ENCODE data around the gene DNAJC5G. TPM values are rescaled to one million over a fixed set of nuclear protein-coding genes. Genes with fewer than 3 reads are reported as not detected.
A peak's percentile ranks its signal among the peaks of the same experiment; 100 is the strongest.

The DNAJC5G gene
- total and polyA plus RNA-seq, 2 donors (not counting 1 experiment from before 2014, with no cell fraction given): not detected

- peak overlapping the region; percentile 39 for H3K4me2 ChIP-seq (ENCODE audit: extremely low read depth, insufficient read depth, low read length)
Measured at GRCh38 chr2:27320958-27321543, 45.8 kb downstream of the DNAJC5G start.

GRCh38 chr2:27322301-27322765 is 47.1 kb downstream of the DNAJC5G start:
- Histone ChIP-seq H3K4me3 (replicated peaks in 1 of 4; ENCODE audit: control extremely low read depth in 1 of 4, insufficient read depth in 1 of 4, low read depth in 3 of 4, low read length in 4 of 4) (peak overlapping the region; percentile 48 to 99 (median 84)), H2AFZ (ENCODE audit: low read length) (peak overlapping the region; percentile 30), H4K20me1 (ENCODE audit: control insufficient read depth, extremely low read depth, insufficient read depth, low read length) (no peaks in the 10 kb centered on the region), H3K79me2 (ENCODE audit: control insufficient read depth, insufficient read depth, low read length) (peaks cover 8% of the 10 kb centered on the region), H3K4me2 (ENCODE audit: extremely low read depth, insufficient read depth, low read length) (peak overlapping the region; percentile 99), H3K36me3 (ENCODE audit: control insufficient read depth, insufficient read depth, low read length) (peaks cover 5% of the 10 kb centered on the region), H3K27ac (ENCODE audit: insufficient read depth, low read length) (peak overlapping the region; percentile 93), H3K9ac (ENCODE audit: insufficient read depth, low read length) (peak overlapping the region; percentile 82), H3K9me3 (ENCODE audit: control insufficient read depth, insufficient read depth, low read depth, low read length) (no peaks in the 10 kb centered on the region), H3K4me1 (ENCODE audit: control insufficient read depth, extremely low read depth, insufficient read depth, low read length) (peaks cover 15% of the 10 kb centered on the region), H3K27me3 (ENCODE audit: control insufficient read depth, insufficient read depth, low read length) (no peaks in the 10 kb centered on the region)
- no peak for TF ChIP-seq CTCF (conservative IDR thresholded peaks at IDR 0.05 in 1 of 2, IDR thresholded peaks at IDR 0.05 in 1 of 2; ENCODE audit: low read depth in 1 of 2, low read length in 2 of 2)
- TF ChIP-seq EZH2 (IDR thresholded peaks at IDR 0.05; ENCODE audit: low read length, missing control alignments): no peak
- DNase-seq (ENCODE audit: low read depth in 2 of 2): peak in 1 of 2 donors; percentile 17

More at GRCh38 chr2:27320958-27321543, 45.8 kb downstream of the DNAJC5G start:
- Histone ChIP-seq H4K20me1 (ENCODE audit: control insufficient read depth, extremely low read depth, insufficient read depth, low read length) (no peaks in the 10 kb centered on the region), H2AFZ (ENCODE audit: low read length) (no peak overlapping the region), H3K36me3 (ENCODE audit: control insufficient read depth, insufficient read depth, low read length) (no peaks in the 10 kb centered on the region), H3K79me2 (ENCODE audit: control insufficient read depth, insufficient read depth, low read length) (peaks cover 8% of the 10 kb centered on the region), H3K4me3 (replicated peaks in 1 of 4; ENCODE audit: control extremely low read depth in 1 of 4, insufficient read depth in 1 of 4, low read depth in 3 of 4, low read length in 4 of 4) (peak overlapping the region in 2 of 4 experiments; percentile 25 to 82), H3K9me3 (ENCODE audit: control insufficient read depth, insufficient read depth, low read depth, low read length) (no peaks in the 10 kb centered on the region), H3K4me1 (ENCODE audit: control insufficient read depth, extremely low read depth, insufficient read depth, low read length) (peaks cover 15% of the 10 kb centered on the region), H3K27me3 (ENCODE audit: control insufficient read depth, insufficient read depth, low read length) (no peaks in the 10 kb centered on the region), H3K27ac (ENCODE audit: insufficient read depth, low read length) (peak overlapping the region; percentile 93), H3K9ac (ENCODE audit: insufficient read depth, low read length) (no peak overlapping the region)
- peak; percentile 98 for DNase-seq (ENCODE audit: low read depth in 2 of 2)
- TF ChIP-seq EZH2 (IDR thresholded peaks at IDR 0.05; ENCODE audit: low read length, missing control alignments) (no peak), CTCF (conservative IDR thresholded peaks at IDR 0.05 in 1 of 2, IDR thresholded peaks at IDR 0.05 in 1 of 2; ENCODE audit: low read depth in 1 of 2, low read length in 2 of 2) (peak; percentile 53 to 61)

- H4K20me1 ChIP-seq (ENCODE audit: control insufficient read depth, extremely low read depth, insufficient read depth, low read length): no peaks in the 10 kb centered on the region
- peak within 1 kb of the TSS; percentile 48 to 99 (median 84) for H3K4me3 ChIP-seq (replicated peaks in 1 of 4; ENCODE audit: control extremely low read depth in 1 of 4, insufficient read depth in 1 of 4, low read depth in 3 of 4, low read length in 4 of 4)
- H3K36me3 ChIP-seq (ENCODE audit: control insufficient read depth, insufficient read depth, low read length): peaks cover 7% of the 10 kb centered on the region
- no peaks in the 10 kb centered on the region for H3K9me3 ChIP-seq (ENCODE audit: control insufficient read depth, insufficient read depth, low read depth, low read length)
- peak; percentile 90 to 93 for DNase-seq (ENCODE audit: low read depth in 2 of 2)
- no peak for TF ChIP-seq CTCF (conservative IDR thresholded peaks at IDR 0.05 in 1 of 2, IDR thresholded peaks at IDR 0.05 in 1 of 2; ENCODE audit: low read depth in 1 of 2, low read length in 2 of 2)
- no peak for TF ChIP-seq EZH2 (IDR thresholded peaks at IDR 0.05; ENCODE audit: low read length, missing control alignments)
- peak within 1 kb of the TSS; percentile 99 for H3K4me2 ChIP-seq (ENCODE audit: extremely low read depth, insufficient read depth, low read length)
- H2AFZ ChIP-seq (ENCODE audit: low read length): peak within 1 kb of the TSS; percentile 30
- no peaks in the 10 kb centered on the region for H3K27me3 ChIP-seq (ENCODE audit: control insufficient read depth, insufficient read depth, low read length)
- peak within 1 kb of the TSS; percentile 93 for H3K27ac ChIP-seq (ENCODE audit: insufficient read depth, low read length)
- peaks cover 8% of the 10 kb centered on the region for H3K79me2 ChIP-seq (ENCODE audit: control insufficient read depth, insufficient read depth, low read length)
- H3K9ac ChIP-seq (ENCODE audit: insufficient read depth, low read length): peak within 1 kb of the TSS; percentile 82
- peaks cover 15% of the 10 kb centered on the region for H3K4me1 ChIP-seq (ENCODE audit: control insufficient read depth, extremely low read depth, insufficient read depth, low read length)
Measured at GRCh38 chr2:27322766-27323595, 47.7 kb downstream of the DNAJC5G start, which contains the start of gene MPV17. TSS of gene MPV17 (minus strand) at chr2:27323097. CDS start at chr2:27322517, 580 bp downstream.

Measured in fibroblast of lung (primary cell).